M059J (cell line): Measurements from ENCODE around the gene TET1. TPM values are rescaled to one million over a fixed set of nuclear protein-coding genes. Genes with fewer than 3 reads are reported as not detected.
A peak's percentile ranks its signal among the peaks of the same experiment; 100 is the strongest.
"Not testable (repeated sequence)": the region's sequence is repeated elsewhere in the genome, so short reads cannot be mapped to it uniquely, and the experiment has no call there.

Experiments
- DNase-seq: peaks from one replicate; pipeline ENCODE4 v3.0.0-alpha.2; 2012; ENCODE audit warnings: low read depth
- total RNA-seq: library from RNA; depleted of rRNA; stranded (reverse); fragments of >200 nt; shearing (Covaris generic); gene quantifications from 2 replicates; pipeline ENCODE4 v1.2.3, GENCODE V29; 2014; rRNA removed

The TET1 gene
- total RNA-seq, 1 experiment from 2014 or later: 4.0 TPM

- DNase-seq: not testable (repeated sequence)
Observed at GRCh38 chr10:68708987-68709386, 148.8 kb downstream of the TET1 start.

- DNase-seq: not testable (repeated sequence)
Observed at GRCh38 chr10:68713065-68713464, 152.9 kb downstream of the TET1 start.

GRCh38 chr10:68717435-68717834, 157.3 kb downstream of the TET1 start:
- no peak for DNase-seq

GRCh38 chr10:68720793-68721672, 160.9 kb downstream of the TET1 start, which contains the start of gene CCAR1:
TSS of gene CCAR1 (plus strand) at chr10:68721239. CDS start at chr10:68722505, 1,266 bp downstream.
- peak; percentile 99 for DNase-seq

GRCh38 chr10:68721673-68722335, 161.7 kb downstream of the TET1 start:
- no peak for DNase-seq

- no peak for DNase-seq
Observed at GRCh38 chr10:68725016-68725415, 164.9 kb downstream of the TET1 start.

GRCh38 chr10:68727146-68727545, 167.0 kb downstream of the TET1 start:
- no peak for DNase-seq

GRCh38 chr10:68732651-68733050, 172.5 kb downstream of the TET1 start:
- DNase-seq: no peak

GRCh38 chr10:68734349-68734748, 174.2 kb downstream of the TET1 start:
- no peak for DNase-seq

GRCh38 chr10:68735119-68735518, 175.0 kb downstream of the TET1 start:
- no peak for DNase-seq

- not testable (repeated sequence) for DNase-seq
Observed at GRCh38 chr10:68735739-68736138, 175.6 kb downstream of the TET1 start.

GRCh38 chr10:68740676-68741075, 180.5 kb downstream of the TET1 start:
- DNase-seq: not testable (repeated sequence)

- no peak for DNase-seq
Observed at GRCh38 chr10:68742397-68742796, 182.3 kb downstream of the TET1 start.

Other genes starting within 250 kb of the TET1 start
- gene HNRNPH3, start 228.3 kb upstream of the TET1 start, total RNA-seq: 46.1 and 46.4 TPM in 2 replicates
- gene PBLD, start 227.4 kb upstream of the TET1 start, total RNA-seq: 3.5 and 9.1 TPM in 2 replicates
- 16.7 and 18.3 TPM in 2 replicates for gene RUFY2, start 153.1 kb upstream of the TET1 start, total RNA-seq
- gene DNA2, start 88.4 kb upstream of the TET1 start, total RNA-seq: 11.9 and 23.2 TPM in 2 replicates
- 4.8 and 8.9 TPM in 2 replicates for gene SLC25A16, start 32.8 kb upstream of the TET1 start, total RNA-seq
- gene CCAR1, start 160.9 kb downstream of the TET1 start, total RNA-seq: 27.0 and 30.3 TPM in 2 replicates